PC-3 (cell line): ENCODE measurements around the gene F12.

Experiments
- CTCF ChIP-seq: fragments of 300-600 bp; sonication (generic); conservative IDR thresholded peaks from 2 replicates; pipeline ENCODE4 v1.5.1; 2017; ENCODE audit warnings: antibody characterized with exemption, low read depth, mild to moderate bottlenecking, low read length
- EZH2 ChIP-seq: fragments of 300-600 bp; sonication (generic); IDR thresholded peaks from one replicate; pipeline ENCODE4 v1.6.1; 2017; ENCODE audit warnings: antibody characterized with exemption, mild to moderate bottlenecking, low read length; ENCODE audit not compliant: unreplicated experiment
- EZH2phosphoT487 ChIP-seq: fragments of 300-600 bp; sonication (generic); IDR thresholded peaks from 2 replicates; pipeline ENCODE4 v1.6.1; 2018; ENCODE audit warnings: mild to moderate bottlenecking, antibody characterized with exemption, low read length, borderline replicate concordance

GRCh38 chr5:177403102-177403791, 6.1 kb downstream of the F12 start:
- TF ChIP-seq CTCF: no peak
- TF ChIP-seq EZH2: no peak
- no peak for TF ChIP-seq EZH2phosphoT487
